Bone marrow (tissue), 2 donors: ENCODE data around the gene PKP4.
A peak's percentile ranks its signal among the peaks of the same experiment; 100 is the strongest.
"Not testable (repeated sequence)": the region's sequence is repeated elsewhere in the genome, so short reads cannot be mapped to it uniquely, and the experiment has no call there.

Experiments used
- DNase-seq, 2 donors: peaks; one replicate each; lab custom pipeline; 2025; lab: John Stamatoyannopoulos, UW

PKP4 gene, protein sequence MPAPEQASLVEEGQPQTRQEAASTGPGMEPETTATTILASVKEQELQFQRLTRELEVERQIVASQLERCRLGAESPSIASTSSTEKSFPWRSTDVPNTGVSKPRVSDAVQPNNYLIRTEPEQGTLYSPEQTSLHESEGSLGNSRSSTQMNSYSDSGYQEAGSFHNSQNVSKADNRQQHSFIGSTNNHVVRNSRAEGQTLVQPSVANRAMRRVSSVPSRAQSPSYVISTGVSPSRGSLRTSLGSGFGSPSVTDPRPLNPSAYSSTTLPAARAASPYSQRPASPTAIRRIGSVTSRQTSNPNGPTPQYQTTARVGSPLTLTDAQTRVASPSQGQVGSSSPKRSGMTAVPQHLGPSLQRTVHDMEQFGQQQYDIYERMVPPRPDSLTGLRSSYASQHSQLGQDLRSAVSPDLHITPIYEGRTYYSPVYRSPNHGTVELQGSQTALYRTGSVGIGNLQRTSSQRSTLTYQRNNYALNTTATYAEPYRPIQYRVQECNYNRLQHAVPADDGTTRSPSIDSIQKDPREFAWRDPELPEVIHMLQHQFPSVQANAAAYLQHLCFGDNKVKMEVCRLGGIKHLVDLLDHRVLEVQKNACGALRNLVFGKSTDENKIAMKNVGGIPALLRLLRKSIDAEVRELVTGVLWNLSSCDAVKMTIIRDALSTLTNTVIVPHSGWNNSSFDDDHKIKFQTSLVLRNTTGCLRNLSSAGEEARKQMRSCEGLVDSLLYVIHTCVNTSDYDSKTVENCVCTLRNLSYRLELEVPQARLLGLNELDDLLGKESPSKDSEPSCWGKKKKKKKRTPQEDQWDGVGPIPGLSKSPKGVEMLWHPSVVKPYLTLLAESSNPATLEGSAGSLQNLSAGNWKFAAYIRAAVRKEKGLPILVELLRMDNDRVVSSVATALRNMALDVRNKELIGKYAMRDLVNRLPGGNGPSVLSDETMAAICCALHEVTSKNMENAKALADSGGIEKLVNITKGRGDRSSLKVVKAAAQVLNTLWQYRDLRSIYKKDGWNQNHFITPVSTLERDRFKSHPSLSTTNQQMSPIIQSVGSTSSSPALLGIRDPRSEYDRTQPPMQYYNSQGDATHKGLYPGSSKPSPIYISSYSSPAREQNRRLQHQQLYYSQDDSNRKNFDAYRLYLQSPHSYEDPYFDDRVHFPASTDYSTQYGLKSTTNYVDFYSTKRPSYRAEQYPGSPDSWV

DNA sequence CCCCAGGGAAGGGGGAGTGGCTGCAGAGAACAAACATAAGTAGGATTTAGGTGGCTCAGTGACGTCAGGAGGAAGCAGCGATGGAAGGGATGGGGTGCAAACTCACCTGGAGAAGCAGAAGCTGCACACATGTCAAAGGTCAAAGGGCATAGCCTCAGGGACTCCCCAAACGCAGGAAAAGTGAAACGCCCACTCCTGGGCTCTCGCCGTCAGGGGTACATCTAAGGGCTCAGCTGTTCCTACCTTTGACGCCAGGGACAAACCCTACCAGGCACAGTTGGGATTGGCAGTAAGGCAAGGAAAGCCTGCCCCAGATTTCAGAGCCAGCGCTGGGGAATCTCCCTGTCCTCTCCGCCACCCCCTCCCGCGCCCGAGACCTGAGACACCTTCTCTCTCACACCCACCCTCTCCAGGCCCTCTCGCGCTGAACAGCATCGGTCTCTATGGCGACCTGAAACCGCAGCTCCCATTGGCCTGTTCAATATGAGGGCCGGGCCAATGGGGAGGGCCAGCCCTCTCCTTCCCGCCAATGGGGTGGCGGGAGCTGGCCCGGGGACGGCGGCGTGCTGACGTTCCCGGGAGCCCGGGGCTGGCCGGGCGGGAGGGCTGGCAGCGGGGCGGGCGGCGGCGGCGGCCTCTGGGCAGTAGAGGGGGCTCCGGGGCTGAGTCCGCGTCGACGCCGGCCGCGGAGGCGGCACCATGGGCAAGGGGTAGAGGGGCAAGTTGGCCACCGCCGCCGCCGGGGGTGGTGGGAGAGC lies at the start of gene PKP4, which contains the start of gene CCDC148:
Gene PKP4, plus strand, starts transcription at position 644 of the 758 bp plus-strand sequence. CDS start 76,233 bp downstream, outside the sequence.
Gene CCDC148, minus strand, starts transcription at position 445 of the 758 bp plus-strand sequence. Its CDS starts 314 bp downstream, at position 131.
- DNase-seq = peak; percentile 49 to 67

DNA sequence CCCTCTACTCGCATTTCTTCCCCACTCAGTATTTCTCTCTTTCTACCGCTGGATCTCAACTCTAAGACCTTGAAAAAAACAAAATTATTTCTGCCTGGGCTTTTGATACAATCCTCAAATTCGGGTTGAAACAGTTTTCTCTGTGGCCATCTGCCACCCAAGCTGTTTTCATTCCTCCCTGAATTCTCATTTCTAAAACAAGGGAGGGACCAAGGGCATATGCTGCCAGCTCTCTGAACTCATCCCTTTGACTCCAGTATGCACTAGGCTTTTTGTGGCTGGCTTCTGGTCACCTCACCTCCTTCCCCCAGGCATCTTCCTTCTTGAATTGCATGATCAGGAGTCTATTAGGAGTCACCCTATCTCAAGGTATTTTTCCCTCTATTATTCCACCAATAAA lies 49.7 kb upstream of the PKP4 start:
- DNase-seq = no peak

DNA sequence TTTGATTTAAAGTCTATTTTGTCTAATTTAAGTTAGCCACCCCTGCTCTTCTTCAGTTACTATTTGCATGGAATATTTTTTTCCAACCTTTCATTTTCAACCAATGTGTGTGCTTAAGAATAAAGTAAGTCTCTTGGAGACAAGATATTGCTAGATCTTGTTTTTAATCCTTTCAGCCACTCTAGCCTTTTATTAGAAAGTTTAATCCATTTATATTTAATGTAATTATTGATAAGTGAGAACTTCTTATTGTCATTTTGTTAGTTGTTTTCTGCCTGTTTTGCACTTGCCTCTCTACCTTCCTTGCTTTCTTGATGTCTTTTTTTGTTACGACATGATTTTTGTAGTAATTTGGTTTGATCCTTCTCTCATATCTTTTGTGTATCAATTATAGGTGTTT lies 46.6 kb upstream of the PKP4 start:
- no peak for DNase-seq

DNA sequence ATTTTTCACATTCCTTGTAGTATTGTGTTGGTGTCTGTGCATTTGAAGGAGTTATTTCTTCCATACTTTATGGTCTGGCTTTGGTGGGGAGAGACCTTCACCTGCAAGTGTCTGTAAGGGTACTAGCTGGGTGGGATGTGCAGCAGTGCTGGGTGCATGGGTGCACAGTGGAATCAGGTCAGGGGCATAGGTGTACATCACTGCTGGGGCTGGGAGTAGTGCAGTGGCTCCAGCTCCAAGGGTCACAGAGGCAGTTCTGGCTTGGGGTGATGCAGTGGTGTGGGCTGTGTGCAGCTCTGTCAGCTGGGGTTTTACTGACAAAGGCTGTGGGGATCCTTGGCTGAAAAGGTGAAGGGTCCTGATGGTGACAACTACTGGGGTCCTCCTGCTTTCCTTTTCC lies 45.0 kb upstream of the PKP4 start:
- DNase-seq = no peak

DNA sequence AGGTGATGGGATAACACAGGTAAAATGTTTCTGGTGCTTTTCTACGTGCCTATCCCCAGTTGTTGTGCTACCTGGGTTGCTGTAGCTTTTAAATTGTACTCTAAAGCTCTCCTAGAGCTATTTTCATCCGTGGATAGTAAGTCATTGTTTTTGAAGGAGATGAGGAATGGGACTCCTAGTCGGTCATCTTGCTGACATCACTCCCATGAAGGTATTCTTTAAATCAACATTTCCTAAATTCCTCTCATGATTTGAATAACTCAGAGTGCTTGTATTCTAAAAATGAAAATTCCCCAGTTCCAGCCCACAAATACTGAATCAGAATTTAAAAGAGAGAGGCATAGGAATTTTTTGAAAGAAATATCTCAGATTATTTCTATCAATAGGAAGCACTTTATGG lies 44.5 kb upstream of the PKP4 start:
- DNase-seq = no peak

DNA sequence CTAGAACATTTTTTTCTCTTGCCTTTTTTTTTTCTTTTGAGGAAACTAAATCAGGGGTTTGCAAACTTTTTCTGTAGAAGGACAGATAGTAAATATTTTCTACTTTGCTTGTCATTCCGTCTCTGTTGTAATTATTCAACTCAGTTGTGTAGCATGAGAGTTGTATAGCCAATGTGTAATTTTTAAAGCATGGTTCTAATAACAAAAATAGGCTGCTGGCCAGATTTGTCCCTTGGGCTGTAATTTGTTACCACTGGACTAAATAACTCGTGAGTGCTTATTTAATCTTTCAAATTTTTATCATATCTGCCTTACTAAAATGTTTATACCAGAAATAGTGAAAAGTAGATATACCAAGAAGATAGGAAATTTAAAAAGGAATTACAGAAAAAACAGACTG lies 43.2 kb upstream of the PKP4 start:
- DNase-seq = no peak

DNA sequence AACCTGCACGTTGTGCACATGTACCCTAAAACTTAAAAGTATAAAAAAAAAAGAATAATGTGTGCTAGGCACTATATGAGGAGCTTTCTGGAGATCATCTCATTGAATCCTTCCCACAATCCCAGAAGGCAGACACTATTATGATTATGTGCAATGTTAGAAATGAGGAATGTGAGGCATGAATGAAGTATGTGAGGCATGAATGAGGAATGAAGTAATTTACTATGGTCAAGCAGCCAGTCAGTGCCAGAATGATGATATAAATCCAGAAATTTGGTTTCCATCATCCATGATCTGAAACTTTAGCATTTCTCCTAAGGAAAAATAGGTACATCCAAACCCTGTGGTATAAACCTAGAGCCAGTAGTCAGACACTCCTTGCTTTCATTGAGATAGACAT lies 42.2 kb upstream of the PKP4 start:
- DNase-seq = no peak

DNA sequence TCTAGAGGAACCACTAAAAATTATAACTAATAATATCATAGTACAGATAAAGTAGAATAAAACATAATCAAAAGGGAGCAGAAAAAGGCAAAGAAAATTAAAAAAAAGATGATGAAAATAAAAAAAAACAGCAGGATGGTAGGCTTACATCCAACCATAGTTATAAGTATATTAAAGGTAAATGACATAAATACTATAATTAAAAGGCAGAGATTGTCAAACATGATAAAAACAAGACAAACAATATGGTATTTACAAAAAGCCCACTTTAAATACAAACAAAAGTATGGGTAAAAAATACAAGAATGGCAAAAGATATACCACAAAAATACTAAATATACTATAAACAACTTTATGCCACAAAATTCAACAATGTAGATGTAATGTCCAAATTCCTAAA lies 24.6 kb upstream of the PKP4 start:
- no peak for DNase-seq

DNA sequence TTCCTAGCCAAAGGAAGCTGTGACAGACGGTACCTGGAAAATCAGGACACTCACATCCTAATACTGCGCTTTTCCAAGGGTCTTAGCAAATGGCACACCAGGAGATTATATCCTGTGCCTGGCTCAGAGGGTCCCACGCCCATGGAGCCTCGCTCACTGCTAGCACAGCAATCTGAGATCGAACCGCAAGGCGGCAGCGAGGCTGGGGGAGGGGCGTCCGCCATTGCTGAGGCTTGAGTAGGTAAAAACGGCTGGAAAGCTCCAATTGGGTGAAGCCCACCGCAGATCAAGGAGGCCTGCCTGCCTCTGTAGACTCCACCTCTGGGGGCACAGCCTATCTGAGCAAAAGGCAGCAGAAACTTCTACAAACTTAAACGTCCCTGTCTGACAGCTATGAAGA lies 23.0 kb upstream of the PKP4 start:
- not testable (repeated sequence) for DNase-seq

DNA sequence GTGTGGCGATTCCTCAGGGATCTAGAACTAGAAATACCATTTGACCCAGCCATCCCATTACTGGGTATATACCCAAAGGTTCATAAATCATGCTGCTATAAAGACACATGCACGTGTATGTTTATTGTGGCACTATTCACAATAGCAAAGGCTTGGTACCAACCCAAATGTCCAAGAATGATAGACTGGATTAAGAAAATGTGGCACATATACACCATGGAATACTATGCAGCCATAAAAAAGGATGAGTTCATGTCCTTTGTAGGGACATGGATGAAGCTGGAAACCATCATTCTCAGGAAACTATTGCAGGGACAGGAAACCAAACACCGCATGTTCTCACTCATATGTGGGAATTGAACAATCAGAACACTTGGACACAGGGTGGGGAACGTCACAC lies 17.7 kb upstream of the PKP4 start:
- not testable (repeated sequence) for DNase-seq

DNA sequence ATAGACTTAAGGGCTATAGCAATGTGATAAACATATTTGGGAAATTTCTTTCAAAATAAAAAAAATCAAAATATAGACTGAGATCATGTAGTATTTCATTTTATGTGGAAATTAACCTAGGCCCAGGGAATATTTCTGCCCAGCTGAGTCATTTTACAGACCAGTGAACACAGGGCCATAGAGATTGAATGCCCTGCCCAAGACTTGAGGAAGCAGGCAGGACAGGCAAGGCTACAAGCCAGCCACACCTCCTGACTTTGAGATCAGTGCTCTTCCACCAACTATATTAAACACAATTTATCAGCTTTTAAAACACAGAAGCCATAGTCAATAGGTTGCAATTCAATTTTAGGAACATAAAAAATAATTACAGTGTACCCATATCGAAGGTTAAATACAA lies 13.1 kb upstream of the PKP4 start:
- no peak for DNase-seq

DNA sequence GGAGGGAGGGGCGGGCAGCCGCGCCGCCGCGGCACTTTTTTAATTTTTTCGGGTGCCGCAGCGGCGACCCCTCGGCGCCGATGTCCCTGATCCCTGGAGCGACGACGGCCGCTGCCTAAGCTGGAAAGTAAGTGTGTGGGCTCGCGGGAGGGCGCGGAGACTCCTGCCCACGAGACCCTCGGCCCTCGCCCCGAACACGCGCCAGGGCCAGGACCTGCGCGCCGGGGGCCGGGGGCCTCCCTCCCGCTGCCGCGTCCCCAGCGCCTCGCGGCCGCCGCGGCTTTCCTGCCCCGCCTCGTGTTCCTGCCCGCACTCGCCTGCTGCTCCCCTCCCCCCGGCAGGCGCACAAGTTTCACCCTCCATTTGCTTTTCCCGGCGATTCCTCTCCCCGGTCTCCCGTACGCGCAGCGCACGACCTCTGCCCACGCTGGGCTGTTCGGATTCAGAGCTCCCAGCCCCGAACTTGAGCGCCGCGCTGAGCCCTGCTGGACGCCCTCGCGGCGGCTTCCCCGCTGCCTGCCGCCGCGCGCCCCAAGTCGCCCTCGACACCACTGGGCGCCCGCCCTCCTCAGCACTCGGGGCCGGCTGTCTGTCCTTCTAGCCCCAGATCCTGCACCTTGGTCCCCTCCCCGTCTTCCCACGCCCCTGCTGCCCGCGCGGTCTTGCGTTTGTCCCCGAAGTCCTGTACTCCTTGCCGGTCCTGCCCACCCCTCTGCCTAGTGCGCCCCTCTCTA lies 507 bp downstream of the PKP4 start:
- peak in 1 of 2 donors; percentile 73 for DNase-seq

DNA sequence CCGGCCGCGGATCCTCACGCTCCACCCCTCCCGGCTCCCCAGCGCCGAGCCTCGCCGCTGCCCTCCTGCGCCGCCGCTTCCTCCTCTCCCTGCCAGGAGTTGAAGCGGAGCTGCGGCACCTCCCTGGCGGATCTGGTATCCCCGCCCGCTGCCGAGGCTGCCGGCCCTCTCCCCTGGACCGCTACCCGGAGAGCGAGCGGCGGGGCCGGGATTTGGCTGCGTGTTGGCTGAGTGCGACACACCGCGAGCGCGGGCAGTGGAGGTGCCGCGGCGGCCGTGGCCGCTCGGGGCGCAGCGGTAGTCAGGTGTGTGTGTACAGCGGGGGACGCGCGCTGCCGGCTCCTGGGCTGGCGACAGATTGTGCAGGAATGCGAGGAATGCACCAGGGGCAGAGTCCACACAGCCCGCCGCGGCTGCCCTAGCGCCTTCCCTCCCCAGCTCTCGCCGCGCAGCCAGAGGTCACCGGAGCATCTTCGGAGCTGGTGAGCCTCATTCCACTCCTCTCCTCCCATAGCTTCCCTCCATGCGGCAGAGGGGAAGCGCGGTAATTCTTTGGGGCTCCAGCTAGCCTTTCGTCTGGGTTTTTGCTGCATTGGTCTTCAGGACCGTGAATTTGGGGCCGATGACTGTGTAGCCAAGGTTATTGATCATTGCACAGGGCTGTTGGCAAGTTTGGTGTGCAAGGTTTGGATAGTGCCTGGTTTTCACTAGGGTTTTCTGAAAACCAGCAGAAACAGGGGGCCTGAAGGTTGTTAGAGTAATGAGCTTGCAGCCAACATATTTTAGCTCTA lies 1.3 kb downstream of the PKP4 start:
- peak; percentile 22 to 73 for DNase-seq

DNA sequence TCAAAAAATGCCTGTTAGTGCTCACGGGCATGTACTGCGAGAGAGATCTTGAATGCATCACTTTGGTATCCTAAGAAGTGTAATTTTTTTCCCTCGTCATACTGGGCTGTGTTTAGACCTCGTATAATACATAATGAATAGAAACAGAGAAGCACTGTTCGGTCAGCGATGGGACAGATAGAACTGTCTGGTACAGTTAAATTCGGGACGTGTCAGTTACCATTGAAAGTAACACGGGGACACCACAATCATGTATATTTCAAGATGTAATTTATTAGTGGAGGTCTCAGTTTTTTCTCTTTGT lies 1.8 kb downstream of the PKP4 start:
- DNase-seq = no peak

DNA sequence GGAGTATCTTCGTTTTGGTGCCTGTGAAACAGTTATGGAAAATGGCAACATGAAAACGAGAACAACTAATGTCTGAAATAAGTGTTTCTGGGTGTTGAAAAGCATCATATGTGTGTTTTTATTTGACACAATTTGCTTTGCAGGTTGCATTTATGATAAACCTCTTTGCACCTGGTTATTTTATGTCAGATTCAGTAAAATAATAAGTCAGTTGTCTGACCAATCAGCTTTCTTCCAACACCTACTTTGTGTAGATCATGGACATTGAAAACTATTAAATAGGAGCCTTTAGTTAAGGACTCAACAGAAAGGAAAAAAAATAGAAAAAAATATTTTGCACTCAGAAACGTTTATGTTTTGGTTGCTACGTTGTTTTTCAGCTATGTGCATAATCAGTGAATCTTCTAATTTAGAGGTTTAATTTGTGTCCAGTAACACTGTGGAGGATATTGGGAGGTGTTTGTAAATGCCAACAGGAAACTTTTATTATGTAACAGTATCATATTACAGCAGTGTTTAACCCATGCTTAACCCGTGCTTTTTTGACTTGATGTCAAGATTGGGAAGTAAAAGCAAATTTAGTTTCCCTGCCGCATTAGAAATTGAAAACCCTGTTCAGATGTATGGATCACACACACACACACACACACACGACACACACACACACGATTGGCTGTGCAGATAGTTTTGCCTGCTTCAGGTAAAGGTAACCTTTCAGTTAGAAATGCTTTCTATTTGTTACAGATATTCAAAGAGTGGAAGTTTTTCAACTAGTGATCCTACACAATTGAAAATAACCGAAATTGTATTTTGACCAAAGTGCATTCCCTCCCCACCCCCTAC lies 2.6 kb downstream of the PKP4 start:
- DNase-seq = no peak

DNA sequence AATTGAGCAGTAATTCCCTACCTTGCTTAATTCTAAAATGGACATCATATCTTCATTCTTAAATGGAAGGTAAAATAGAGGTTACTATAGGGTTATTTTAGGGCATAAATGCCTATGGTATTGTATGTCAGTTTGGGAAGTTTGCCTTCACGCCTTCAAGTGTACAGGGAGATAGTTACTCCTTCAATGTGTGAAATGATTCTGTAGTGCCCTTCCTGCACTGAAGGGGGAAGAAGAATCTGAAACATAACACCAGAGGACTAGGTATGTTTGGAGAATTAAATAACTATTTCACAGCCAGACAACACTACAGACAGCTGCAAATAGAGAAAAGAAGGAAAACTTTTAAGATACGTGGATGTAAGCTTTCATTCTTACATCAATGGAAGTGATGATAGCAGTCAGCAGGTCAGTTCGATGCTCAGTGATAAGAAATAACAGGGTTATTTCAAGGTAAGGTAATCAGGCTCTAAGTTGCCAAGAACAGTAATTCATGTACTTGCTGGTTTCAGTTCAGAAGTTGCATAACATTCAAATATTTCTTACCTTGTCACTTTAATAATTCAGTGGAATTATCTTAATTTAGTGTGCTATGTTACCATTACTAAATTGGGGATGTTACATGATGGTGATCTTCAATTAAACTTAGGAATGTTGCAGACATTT lies 4.0 kb downstream of the PKP4 start:
- DNase-seq = no peak

DNA sequence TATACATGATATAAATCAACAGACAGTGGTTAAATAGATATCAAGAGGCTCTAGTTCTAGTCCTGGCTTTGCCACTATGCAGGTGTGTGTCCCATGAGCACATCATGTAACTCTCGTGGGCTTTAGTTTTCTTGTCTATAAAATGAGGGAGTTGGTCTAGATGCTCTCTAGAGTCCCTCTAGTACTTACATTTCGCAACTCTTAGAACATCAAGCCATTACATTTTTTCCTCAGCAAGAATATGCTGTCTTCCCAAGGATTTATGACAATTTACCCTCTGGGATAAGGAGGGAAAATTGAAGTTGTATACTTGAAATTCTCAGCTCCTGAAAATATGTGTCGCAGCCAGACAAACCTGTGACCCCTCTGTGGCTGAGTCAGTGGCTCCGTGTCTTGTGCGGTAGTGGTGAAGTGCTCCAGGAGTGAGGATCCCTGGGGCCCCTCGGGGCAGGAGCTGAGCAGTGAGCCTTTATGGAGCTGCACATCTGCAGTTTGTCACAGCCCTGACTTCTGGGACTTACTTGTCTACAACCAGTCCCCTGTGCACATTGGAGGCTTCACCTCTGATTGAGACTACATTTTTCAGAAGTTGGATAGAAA lies 6.8 kb downstream of the PKP4 start:
- DNase-seq = no peak
